Measurements from ENCODE around the gene RASAL3.
"Not testable (repeated sequence)": the region's sequence is repeated elsewhere in the genome, so short reads cannot be mapped to it uniquely, and the experiment has no call there.

The RASAL3 gene

DNA sequence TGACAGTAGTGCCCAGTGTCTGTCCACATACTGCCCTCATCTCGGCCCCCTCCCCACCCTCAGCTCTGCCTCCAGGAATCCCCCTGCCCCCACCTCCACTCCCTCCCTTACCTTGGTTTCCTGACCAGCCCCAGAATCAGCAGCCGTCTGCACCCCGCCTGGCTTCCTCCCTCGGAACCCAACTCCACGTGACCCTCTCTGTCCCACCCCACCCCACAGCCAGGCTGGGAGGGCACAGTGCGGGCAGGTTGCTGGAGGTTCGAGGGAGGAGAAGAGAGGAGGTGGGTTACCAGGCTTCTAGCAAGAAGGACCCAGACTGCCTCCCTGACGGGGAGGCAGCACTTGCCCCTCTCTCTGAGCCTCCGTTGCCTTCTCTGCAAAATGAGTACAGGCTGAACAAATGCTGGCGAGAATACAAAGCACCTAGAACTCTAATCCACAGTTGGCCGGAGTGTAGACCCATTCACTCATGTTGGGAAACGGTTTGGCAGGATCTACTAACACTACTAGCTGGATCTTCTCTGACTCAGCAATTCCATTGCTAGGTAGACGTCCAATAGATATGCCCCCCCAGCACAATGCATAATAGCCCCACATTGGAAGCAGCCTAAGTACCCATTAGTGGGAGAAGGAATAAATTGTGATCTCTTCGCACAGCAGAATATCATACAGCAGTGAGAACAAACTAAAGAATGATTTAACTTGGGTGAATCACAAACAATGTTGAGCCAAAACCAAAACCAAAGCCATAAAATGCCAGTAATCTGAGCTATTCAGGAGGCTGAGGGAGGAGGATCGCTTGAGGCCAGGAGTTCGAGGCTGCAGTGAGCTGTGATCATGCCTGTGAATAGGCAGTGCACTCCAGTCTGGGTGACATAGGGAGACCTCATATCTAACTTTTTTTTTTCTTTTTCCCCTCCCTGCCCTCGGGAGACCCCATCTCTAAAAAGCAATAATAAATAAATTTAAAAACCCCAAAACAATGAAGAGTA, at the start of gene RASAL3:
TSS of gene RASAL3 (minus strand) at position 151 of the 992 bp plus-strand sequence. CDS start 186 bp downstream, outside the sequence.
- DNase-seq: no peak

DNA sequence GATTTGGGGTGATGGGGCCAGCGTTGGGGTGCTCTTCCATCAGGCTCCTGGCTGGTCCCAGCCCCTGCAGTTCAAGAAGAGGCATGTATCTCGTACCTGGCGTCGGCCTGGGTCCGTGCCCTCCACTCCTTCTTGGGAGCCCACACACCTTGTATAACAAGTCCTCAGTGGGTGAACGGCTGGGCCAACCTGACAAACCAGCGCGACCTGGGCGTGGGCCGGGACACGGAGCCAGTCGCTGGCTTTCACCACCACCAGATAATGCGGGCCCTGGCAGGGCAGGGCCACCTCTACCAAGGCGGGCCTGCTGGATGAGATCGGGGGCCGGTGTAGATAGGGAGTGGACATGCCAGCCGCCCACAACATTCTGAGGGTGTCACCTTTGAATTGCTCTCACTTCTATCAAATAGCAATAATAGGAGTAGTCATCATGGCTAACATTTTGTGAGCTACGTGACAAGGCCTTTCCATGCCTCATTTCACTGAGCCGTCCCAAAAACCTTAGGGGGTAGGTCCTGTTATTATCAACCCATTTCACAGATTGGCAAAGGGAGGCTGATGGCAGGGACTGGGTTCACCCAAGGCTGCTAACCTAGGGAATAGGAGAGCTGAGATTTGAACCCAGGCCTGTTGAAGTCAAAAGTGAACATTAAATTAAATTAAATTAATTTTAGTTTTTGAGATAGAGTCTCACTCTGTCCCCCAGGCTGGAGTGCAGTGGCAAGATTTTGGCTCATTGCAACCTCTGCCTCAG, 47.5 kb upstream of the RASAL3 start:
- DNase-seq: no peak

DNA sequence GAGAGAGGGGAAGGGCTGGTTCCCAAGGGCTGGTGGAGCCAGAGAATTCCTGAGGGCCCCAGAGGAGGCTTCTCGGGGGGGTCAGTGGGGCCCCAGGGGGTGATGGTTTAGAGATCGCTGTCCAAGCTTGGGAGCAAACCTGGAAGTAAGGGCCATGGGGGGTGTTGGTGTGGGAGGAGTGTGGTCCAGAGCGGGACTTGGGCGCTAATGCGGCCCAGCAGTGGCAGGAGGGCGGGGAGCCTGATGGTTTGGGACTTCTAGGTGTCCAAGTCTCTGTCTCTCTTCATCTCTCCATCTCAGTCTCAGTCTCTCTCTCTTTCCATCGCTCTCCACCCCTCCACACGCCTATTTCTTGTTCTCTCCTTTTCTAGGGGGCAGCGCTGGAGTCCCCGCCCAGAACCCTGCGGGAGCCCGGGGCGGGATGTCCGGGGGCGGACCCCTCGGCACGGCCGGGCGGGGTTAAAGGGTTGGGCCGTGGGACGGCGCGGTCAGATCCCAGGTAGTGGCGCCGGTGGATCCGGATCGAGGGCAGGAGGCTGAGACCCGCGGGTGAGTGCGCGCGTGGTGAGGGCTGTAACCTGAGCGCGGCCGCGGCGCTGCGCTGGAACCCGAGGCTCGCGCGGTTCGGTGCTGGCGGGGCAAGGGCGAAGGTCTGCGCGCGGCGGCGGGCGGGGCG, 43.8 kb upstream of the RASAL3 start, which contains the start of gene CYP4F22:
TSS of gene CYP4F22 (plus strand) at position 491 of the 676 bp plus-strand sequence. CDS start 16,812 bp downstream, outside the sequence.
- no peak for DNase-seq

GRCh38 chr19:15507068-15508034, 43.0 kb upstream of the RASAL3 start:
- DNase-seq: no peak

DNA sequence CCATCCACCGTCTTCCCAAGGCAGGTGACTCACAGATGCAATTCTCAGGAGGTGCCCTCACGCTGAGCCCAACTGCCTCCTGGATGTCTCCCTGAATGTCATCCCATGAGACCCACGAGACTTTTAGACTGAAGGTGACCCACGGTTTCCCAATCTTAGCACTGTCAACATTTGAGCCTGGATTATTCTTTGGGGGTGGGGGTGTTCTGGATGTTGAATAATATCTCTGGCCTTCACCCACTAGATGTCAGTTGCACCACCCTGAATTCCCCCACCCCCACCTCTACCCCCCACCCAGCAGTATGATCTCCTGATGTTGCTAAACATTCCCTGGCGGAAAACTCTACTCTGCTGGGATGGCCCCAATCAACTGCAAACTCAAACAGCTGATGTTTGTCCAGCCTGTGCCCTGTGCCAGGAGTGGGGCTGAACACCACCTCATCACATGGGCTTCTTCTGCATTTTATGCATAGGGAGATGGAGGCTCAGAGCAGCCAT, 41.8 kb upstream of the RASAL3 start:
- no peak for DNase-seq

DNA sequence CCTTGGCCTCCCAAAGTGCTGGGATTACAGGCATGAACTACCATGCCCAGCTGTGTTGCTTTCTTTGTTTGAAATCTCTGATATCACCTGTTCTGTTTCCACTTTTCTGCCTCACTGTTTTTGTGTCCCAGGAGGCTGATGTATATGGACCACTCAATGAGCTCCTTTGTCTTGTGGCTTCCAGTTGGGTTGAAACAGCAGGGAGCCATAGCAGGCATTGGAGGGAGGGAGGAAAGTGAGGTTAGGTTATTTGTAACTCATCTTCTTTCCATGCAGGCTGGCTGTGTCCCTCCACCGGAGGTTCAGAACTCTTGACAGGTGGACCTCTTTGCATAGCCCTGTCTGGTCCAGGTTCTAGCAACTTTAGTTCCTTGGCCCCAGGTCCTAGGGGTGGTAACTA, 37.9 kb upstream of the RASAL3 start:
- DNase-seq: no peak

- no peak for DNase-seq
These were observed 37.3 kb upstream of the RASAL3 start for GRCh38 chr19:15501596-15501995.

GRCh38 chr19:15498910-15499309, 34.6 kb upstream of the RASAL3 start:
- no peak for DNase-seq

GRCh38 chr19:15498156-15498858, 34.0 kb upstream of the RASAL3 start:
- DNase-seq: no peak

GRCh38 chr19:15495151-15495550, 30.8 kb upstream of the RASAL3 start:
- DNase-seq: no peak

- no peak for DNase-seq
These were observed 24.3 kb upstream of the RASAL3 start for GRCh38 chr19:15488489-15489226.

GRCh38 chr19:15487038-15487437, 22.7 kb upstream of the RASAL3 start:
- DNase-seq: no peak

- DNase-seq: not testable (repeated sequence)
These were observed 21.4 kb upstream of the RASAL3 start for GRCh38 chr19:15485768-15486167.

DNA sequence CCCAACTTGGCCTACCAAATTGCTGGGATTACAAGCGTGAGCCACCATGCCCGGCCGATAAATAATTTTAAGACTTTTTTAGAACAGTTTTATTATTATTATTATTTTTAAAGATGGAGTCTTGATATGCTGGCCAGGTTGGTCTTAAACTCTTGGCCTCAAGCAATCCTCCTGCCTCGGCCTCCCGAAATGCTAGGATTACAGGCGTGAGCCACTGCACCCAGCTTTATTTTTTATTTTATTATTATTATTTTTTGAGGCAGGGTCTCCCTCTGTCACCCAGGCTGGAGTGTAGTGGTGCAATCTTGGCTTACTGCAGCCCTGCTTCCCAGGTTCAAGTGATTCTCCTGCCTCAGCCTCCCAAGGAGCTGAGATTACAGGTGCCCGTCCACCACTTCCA, 16.7 kb upstream of the RASAL3 start:
- DNase-seq: not testable (repeated sequence)

DNA sequence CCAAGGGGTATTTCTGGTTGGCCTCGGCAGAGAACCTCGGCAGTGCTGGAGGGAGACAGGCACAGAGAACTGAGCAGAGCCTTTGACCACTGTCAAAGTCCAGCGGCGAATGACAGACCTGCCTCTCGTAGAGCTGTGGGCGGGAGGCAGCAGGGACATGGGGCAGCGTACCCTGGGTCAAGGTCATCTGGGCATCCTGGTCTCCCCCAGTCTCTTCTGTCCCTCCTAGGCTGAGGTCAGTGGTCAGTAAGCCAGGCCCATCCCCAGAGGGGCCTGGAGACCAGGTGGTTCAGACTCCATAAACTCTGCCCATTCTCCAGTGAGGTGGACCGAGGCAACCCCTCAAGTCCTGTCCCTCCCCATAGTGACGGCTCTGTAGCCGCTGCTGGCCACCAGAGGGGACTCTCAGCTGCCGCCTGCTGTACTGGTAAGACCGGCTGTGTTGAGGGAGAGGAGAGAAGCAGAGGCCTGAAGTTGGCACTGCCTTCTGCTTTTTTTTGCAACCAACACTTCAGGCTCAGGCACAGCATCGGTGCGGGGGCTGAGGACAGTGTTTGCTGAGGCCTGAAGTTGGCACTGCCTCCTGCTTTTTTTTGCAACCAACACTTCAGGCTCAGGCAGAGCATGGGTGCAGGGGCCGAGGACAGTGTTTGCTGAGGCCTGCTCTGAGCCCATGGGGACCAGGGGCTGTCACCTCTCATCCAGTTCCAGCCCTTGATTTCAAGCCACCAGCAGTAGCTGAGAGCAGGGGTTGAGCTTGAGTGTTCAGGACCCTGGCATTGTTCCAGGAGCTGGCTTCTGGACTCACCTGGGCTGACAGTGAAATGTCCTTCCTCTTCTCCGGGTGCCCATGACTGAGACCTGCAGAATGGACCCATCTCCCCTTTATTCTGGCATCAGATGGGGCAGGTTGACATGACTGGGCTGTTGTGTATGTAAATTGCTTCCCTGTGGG, 15.3 kb upstream of the RASAL3 start, which contains the start of gene PGLYRP2:
TSS of gene PGLYRP2 (minus strand) at position 111 of the 955 bp plus-strand sequence. CDS start 130 bp downstream, outside the sequence.
- no peak for DNase-seq

GRCh38 chr19:15476325-15476724, 12.0 kb upstream of the RASAL3 start:
- no peak for DNase-seq

- DNase-seq: no peak
These were observed 11.3 kb upstream of the RASAL3 start for GRCh38 chr19:15475611-15476010.

- no peak for DNase-seq
These were observed 10.8 kb upstream of the RASAL3 start for GRCh38 chr19:15475169-15475568.

DNA sequence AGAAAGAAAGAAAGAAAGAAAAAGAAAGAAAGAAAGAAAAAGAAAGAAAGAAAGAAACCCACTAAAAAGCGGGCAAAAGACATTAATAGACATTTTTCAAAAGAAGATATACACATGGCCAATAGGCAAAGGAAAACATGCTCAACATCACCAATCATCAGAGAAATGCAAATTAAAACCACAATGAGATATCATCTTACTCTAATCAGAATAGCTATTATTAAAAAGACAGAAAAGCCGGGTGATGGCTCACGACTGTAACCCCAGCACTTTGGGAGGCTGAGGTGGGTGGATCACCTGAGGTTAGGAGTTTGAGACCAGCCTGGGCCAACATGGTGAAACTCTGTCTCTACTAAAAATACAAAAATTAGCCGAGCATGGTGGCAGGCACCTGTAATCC, 9.5 kb upstream of the RASAL3 start:
- DNase-seq: not testable (repeated sequence)
